Kidney epithelial cell (primary cell): ENCODE results near the gene ZNF619. TPM values are rescaled to one million over a fixed set of nuclear protein-coding genes. Genes with fewer than 3 reads are reported as not detected.

Source experiments
- DNase-seq: peaks from one replicate; pipeline ENCODE4 v3.0.0-alpha.2; 2010; ENCODE audit warnings: low read depth
- H3K27me3 ChIP-seq: 2 replicates; pipeline ENCODE4 v1.6.0; 2011; ENCODE audit warnings: low read length; ENCODE audit not compliant: control insufficient read depth, insufficient read depth
- H3K36me3 ChIP-seq: 2 replicates; pipeline ENCODE4 v1.5.1; 2011; ENCODE audit warnings: low read length; ENCODE audit not compliant: control insufficient read depth, insufficient read depth
- H3K4me3 ChIP-seq: 2 replicates; pipeline ENCODE4 v1.5.1; 2011; ENCODE audit warnings: low read depth, mild to moderate bottlenecking, control low read depth, low read length
- total RNA-seq: library from RNA; depleted of rRNA; stranded (reverse); fragments of >200 nt; gene quantifications from 2 replicates; pipeline ENCODE4 v1.2.3, GENCODE V29; 2015
- TF ChIP-seq, protein P1 (sequence below): IDR thresholded peaks from 2 replicates; pipeline ENCODE4 v1.5.1; 2011; ENCODE audit warnings: mild to moderate bottlenecking, moderate library complexity, low read length, control low read depth, inconsistent platforms; ENCODE audit not compliant: insufficient read depth, poor library complexity, severe bottlenecking

The ZNF619 gene
- total RNA-seq = 4.3 and 5.1 TPM in 2 replicates

DNA sequence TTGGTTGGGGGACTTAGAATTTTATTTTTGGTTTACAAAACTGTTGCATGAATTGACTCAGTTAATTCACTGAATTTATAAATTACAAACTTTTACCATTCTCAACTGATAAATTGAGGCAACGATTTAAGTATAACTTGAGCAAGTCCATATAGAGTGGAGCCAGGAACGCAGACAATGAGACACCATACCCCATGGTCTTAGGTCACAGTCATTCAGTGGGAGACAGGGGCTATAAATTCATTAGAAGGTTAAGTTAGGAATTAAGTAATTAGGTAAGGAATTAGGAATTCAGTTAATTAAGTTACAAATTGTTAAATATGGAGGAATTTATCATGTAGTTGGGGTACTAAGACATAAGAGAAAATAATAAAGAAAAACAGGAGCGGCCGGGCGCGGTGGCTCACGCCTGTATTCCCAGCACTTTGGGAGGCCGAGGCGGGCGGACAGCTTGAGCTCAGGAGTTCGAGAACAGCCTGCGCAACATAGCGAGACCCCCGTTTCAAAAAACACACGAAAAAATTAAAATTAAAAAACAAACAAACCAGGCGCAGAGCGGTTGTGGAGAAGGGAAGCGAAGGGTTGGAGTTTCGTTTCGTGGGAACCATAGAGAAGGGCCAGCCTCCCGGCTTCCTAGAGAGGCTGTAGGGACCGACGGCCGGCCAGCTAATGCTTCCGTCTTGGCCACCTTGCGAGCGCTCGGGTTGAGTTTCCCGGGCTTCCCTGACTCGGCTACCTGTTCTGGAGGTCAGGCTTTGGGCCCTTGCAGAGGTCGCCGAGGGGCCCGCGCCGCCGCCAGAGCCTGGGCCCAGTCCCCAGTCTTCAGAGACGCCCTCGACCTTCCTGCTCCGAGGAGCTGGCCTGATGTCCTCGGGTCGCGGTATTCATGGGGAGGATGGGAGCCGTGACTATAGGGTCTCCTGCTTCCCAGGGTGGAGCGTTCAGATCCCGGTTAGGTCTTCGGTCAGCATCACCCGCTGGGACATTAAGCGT is at the start of gene ZNF619:
Gene ZNF619 (plus strand): TSS at position 645 of the 993 bp plus-strand sequence. CDS start 858 bp downstream, outside the sequence.
- Histone ChIP-seq H3K36me3 (no peaks in the 10 kb centered on the region), H3K27me3 (no peaks in the 10 kb centered on the region), H3K4me3 (peak within 1 kb of the TSS; percentile 90)
- TF ChIP-seq, protein P1, sequence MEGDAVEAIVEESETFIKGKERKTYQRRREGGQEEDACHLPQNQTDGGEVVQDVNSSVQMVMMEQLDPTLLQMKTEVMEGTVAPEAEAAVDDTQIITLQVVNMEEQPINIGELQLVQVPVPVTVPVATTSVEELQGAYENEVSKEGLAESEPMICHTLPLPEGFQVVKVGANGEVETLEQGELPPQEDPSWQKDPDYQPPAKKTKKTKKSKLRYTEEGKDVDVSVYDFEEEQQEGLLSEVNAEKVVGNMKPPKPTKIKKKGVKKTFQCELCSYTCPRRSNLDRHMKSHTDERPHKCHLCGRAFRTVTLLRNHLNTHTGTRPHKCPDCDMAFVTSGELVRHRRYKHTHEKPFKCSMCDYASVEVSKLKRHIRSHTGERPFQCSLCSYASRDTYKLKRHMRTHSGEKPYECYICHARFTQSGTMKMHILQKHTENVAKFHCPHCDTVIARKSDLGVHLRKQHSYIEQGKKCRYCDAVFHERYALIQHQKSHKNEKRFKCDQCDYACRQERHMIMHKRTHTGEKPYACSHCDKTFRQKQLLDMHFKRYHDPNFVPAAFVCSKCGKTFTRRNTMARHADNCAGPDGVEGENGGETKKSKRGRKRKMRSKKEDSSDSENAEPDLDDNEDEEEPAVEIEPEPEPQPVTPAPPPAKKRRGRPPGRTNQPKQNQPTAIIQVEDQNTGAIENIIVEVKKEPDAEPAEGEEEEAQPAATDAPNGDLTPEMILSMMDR = no peak
- no peak for DNase-seq

DNA sequence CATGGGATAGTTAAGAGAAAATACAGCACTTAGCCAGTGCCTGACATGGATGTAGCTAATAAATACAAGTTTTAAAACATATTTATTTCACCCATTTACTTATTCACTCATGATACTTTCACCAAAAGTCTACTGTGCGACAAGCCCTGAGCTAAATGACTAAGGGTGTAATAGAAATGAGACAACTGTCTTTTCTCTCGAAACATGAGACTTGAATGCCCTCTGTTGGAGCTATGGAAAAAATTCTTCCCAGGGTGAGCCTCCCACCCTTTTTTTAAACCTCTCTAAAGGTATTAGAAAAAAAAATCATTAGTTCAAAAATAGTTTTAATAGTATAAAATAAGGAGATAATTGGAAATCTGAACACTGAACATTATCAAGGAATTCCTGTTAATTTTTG is 44.1 kb upstream of the ZNF619 start:
- no peaks in the 10 kb centered on the region for H3K27me3 ChIP-seq
- TF ChIP-seq, protein P1 = no peak
- H3K36me3 ChIP-seq = no peaks in the 10 kb centered on the region
- no peak for DNase-seq
- no peak overlapping the region for H3K4me3 ChIP-seq

DNA sequence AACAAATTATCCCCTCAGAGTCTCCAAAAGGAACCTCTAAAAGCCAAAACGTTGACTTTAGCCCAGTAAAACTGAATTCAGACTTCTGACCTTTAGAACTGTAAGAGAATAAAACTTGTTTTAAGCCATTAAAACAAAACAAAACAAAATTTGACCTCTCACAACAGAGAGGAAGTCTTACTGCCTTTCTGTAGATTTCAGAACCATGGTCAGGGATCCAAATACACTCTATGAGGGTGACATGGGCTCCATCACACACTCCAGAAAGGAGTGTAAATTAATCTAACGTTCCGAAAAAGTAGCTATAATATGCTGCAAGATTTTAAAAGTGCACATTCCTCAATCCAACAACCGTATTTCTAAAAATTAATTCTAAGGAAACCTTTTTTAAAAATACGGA is 39.0 kb upstream of the ZNF619 start:
- TF ChIP-seq, protein P1 = no peak
- no peak for DNase-seq
- no peaks in the 10 kb centered on the region for H3K36me3 ChIP-seq
- no peaks in the 10 kb centered on the region for H3K27me3 ChIP-seq
- no peak overlapping the region for H3K4me3 ChIP-seq

DNA sequence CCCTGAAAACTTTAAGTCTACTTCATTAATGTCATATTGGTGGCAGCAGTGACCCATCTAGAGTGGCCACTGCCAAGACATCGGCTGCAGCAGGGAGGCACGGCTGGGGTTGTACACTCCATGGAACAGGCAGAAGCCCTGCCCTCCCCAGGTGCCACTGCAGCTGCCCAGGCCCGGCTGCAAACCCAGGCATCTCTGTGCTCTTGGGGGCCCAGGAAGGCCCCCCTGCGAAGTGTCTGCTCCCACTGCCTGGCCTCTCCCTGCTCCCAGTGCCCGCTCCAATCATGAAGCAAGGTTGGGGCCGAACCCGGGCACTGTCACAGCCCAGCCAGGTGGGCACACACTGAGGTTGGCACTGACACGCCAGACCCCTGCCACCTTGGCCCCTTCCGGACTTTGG is 31.9 kb upstream of the ZNF619 start:
- Histone ChIP-seq H3K36me3 (no peaks in the 10 kb centered on the region), H3K4me3 (no peak overlapping the region), H3K27me3 (no peaks in the 10 kb centered on the region)
- TF ChIP-seq, protein P1 = no peak
- DNase-seq = no peak

DNA sequence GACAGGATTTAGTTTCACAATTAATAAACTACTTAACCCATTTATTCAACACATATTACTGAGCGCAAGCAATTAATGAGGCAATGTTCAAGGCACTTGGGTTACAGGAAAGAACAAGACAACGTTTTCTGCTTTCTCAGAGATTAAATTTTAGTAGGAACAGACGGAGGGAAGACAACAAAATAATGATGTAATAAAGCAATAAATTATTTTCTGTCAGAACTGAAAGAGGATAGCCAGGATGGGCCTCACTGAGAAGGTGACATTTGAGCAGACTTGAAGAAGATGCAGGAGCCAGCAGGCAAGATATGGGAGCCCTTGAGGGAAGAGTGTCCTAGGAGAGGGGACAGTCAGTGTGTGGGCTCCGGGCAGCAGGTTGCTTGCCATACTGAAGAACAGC is 31.0 kb upstream of the ZNF619 start:
- no peaks in the 10 kb centered on the region for H3K36me3 ChIP-seq
- TF ChIP-seq, protein P1 = no peak
- H3K4me3 ChIP-seq = no peak overlapping the region
- H3K27me3 ChIP-seq = no peaks in the 10 kb centered on the region
- no peak for DNase-seq
